ENCODE data around the gene S100B.

S100B gene

GRCh38 chr21:46604975-46605766 is at the start of gene S100B:
S100B (minus strand) TSS chr21:46605082; CDS start chr21:46602415, 2,667 bp downstream.
- H3K4me3 ChIP-seq (ENCODE audit: low read length), result no peak within 1 kb of the TSS
- no peak for TF ChIP-seq ZNF274 (IDR thresholded peaks at IDR 0.05; ENCODE audit: low read depth, low read length)

- H3K4me3 ChIP-seq (ENCODE audit: low read length), result no peak overlapping the region
- TF ChIP-seq ZNF274 (IDR thresholded peaks at IDR 0.05; ENCODE audit: low read depth, low read length), result no peak
Measured at GRCh38 chr21:46651121-46651520, 46.2 kb upstream of the S100B start.

GRCh38 chr21:46650476-46651098 is 45.7 kb upstream of the S100B start:
- H3K4me3 ChIP-seq (ENCODE audit: low read length), result no peak overlapping the region
- TF ChIP-seq ZNF274 (IDR thresholded peaks at IDR 0.05; ENCODE audit: low read depth, low read length), result no peak

DNA sequence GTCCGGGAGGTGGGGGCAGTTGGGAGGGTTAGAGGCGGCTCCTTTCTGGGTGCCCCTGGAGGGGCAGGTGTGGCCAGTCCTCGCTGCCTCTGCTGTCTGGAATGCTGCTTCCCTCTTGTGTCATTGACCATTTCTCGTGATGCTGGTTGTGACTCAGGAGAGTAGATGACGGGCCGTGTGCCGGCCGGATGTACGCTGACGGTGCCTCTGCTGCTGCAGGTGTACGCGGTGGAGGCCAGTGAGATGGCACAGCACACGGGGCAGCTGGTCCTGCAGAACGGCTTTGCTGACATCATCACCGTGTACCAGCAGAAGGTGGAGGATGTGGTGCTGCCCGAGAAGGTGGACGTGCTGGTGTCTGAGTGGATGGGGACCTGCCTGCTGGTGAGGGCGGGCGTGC is 44.5 kb upstream of the S100B start:
- no peak overlapping the region for H3K4me3 ChIP-seq (ENCODE audit: low read length)
- no peak for TF ChIP-seq ZNF274 (IDR thresholded peaks at IDR 0.05; ENCODE audit: low read depth, low read length)

DNA sequence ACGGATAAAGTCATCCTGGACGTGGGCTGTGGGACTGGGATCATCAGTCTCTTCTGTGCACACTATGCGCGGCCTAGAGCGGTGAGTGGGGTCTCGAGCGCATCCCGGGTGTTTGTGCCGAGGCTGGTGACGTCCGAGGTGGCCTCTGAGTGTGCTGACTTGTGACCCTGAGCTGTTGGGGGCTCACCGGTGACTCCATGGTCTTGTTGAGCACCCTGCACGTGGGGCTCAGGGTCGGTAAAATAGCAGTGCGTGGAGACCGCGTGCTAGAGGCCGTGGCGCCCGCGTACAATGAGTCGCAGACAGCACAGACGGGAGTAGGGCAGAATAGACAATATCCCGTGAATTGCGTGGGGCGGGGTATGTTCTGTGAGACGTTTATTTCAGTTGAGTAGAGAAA is 43.7 kb upstream of the S100B start:
- TF ChIP-seq ZNF274 (IDR thresholded peaks at IDR 0.05; ENCODE audit: low read depth, low read length), result no peak

DNA sequence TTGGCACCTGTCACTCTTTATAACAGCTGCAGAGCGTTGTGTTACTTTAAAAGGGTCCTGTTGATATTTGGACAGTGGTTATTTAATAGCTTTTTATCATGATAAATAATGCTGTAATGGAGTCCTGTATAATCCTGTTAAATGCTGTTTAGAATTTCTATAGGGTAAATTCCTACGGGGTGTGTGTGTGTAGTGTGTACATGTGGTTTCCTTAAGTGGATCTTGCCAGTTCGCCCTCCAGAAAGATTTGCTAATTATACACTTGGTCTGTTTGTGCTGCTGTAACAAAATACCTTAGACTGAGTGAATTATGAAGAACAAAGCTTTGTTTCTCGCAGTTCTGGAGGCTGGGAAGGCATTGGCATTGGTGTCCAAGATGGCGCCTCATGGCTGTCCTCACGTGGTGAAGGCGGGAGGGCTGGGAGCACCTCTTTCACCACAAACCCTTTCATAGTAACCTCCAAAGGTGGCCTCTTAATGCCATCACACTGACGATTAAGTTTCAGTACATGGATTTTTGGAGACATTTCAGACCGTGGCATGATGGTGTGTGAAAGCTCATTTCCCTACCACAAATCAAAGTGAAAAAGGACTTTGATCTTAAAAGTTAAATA is 41.8 kb upstream of the S100B start:
- no peak for TF ChIP-seq ZNF274 (IDR thresholded peaks at IDR 0.05; ENCODE audit: low read depth, low read length)
- H3K4me3 ChIP-seq (ENCODE audit: low read length), result no peak overlapping the region

More for the DNA sequence above, 43.7 kb upstream of the S100B start:
- no peak overlapping the region for H3K4me3 ChIP-seq (ENCODE audit: low read length)

DNA sequence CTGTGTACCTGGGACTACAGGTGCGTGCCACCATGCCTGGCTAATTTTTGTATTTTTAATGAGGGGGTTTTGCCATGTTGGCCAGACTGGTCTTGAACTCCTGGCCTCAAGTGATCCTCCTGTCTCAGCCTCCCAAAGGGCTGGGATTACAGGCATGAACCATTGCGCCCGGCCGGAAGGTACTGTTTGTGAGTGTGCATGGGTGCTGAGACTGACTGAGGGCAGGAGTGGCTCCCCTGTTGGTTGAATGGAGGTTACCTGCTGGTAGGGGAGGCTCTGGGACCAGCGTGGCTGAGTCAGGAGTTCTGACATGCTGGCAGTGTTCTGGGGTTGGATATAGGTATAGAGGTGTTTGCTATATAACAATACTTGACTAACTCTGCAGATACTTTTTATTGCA is 41.0 kb upstream of the S100B start:
- TF ChIP-seq ZNF274 (IDR thresholded peaks at IDR 0.05; ENCODE audit: low read depth, low read length), result no peak
- H3K4me3 ChIP-seq (ENCODE audit: low read length), result no peak overlapping the region

GRCh38 chr21:46643379-46644177 is 38.7 kb upstream of the S100B start:
- TF ChIP-seq ZNF274 (IDR thresholded peaks at IDR 0.05; ENCODE audit: low read depth, low read length), result no peak
- H3K4me3 ChIP-seq (ENCODE audit: low read length), result no peak overlapping the region

GRCh38 chr21:46641656-46642055 is 36.8 kb upstream of the S100B start:
- TF ChIP-seq ZNF274 (IDR thresholded peaks at IDR 0.05; ENCODE audit: low read depth, low read length), result no peak

GRCh38 chr21:46639489-46640386 is 34.9 kb upstream of the S100B start:
- H3K4me3 ChIP-seq (ENCODE audit: low read length), result no peak overlapping the region
- TF ChIP-seq ZNF274 (IDR thresholded peaks at IDR 0.05; ENCODE audit: low read depth, low read length), result no peak

More at GRCh38 chr21:46641656-46642055, 36.8 kb upstream of the S100B start:
- no peak overlapping the region for H3K4me3 ChIP-seq (ENCODE audit: low read length)

- no peak overlapping the region for H3K4me3 ChIP-seq (ENCODE audit: low read length)
Measured at GRCh38 chr21:46637952-46638746, 33.3 kb upstream of the S100B start.

GRCh38 chr21:46636550-46637285 is 31.8 kb upstream of the S100B start:
- TF ChIP-seq ZNF274 (IDR thresholded peaks at IDR 0.05; ENCODE audit: low read depth, low read length), result no peak

More at GRCh38 chr21:46637952-46638746, 33.3 kb upstream of the S100B start:
- no peak for TF ChIP-seq ZNF274 (IDR thresholded peaks at IDR 0.05; ENCODE audit: low read depth, low read length)

More at GRCh38 chr21:46636550-46637285, 31.8 kb upstream of the S100B start:
- peak overlapping the region; percentile 89; the same call in 1 of the 2 replicates for H3K4me3 ChIP-seq (ENCODE audit: low read length)

Data from GM08714 (cell line).